Liver (tissue), 9 donors: Measurements from ENCODE around the gene BIRC5. TPM values are rescaled to one million over a fixed set of nuclear protein-coding genes. Genes with fewer than 3 reads are reported as not detected.
"Not testable (repeated sequence)": the region's sequence is repeated elsewhere in the genome, so short reads cannot be mapped to it uniquely, and the experiment has no call there.

Experiments
- DNase-seq: peaks from one replicate; pipeline ENCODE4 v3.0.0-alpha.2; 2017; ENCODE audit warnings: low spot score
- H3K27ac ChIP-seq, 2 donors: one replicate each; pipeline ENCODE4 v1.7.0; 2013; ENCODE audit warnings: inconsistent platforms in 2 of 2, low read length in 2 of 2, control low read depth in 1 of 2, low read depth in 1 of 2, mild to moderate bottlenecking in 1 of 2
- H3K27me3 ChIP-seq, 4 donors: one replicate each; pipeline versions ENCODE4 v1.6.1 to v1.7.0; 2013; ENCODE audit warnings: low read length in 3 of 4, inconsistent platforms in 1 of 4, mild to moderate bottlenecking in 1 of 4, moderate library complexity in 1 of 4; ENCODE audit not compliant: control insufficient read depth in 4 of 4, insufficient read depth in 4 of 4
- H3K36me3 ChIP-seq, 4 donors: one replicate each; pipeline versions ENCODE4 v1.6.1 to v1.7.0; 2013; ENCODE audit warnings: low read length in 3 of 4, mild to moderate bottlenecking in 3 of 4, low read depth in 1 of 4, moderate library complexity in 1 of 4; ENCODE audit not compliant: control insufficient read depth in 4 of 4, insufficient read depth in 3 of 4
- H3K4me1 ChIP-seq, 4 donors: one replicate each; pipeline versions ENCODE4 v1.6.1 to v1.7.0; 2013; ENCODE audit warnings: low read length in 3 of 4, mild to moderate bottlenecking in 3 of 4, moderate library complexity in 1 of 4; ENCODE audit not compliant: control insufficient read depth in 4 of 4, insufficient read depth in 4 of 4
- H3K4me3 ChIP-seq, 3 donors: one replicate each; pipeline versions ENCODE4 v1.6.1 to v1.7.0; 2013; ENCODE audit warnings: low read length in 3 of 3, control low read depth in 1 of 3, low read depth in 1 of 3, mild to moderate bottlenecking in 1 of 3
- H3K9ac ChIP-seq, 2 donors: one replicate each; pipeline ENCODE4 v1.7.0; 2013; ENCODE audit warnings: low read length in 2 of 2, mild to moderate bottlenecking in 2 of 2, moderate library complexity in 2 of 2, control low read depth in 1 of 2, low read depth in 1 of 2
- H3K9me3 ChIP-seq, 4 donors: one replicate each; pipeline versions ENCODE4 v1.6.1 to v1.7.0; 2013; ENCODE audit warnings: low read length in 3 of 4; ENCODE audit not compliant: control insufficient read depth in 4 of 4
- FOXA2 ChIP-seq: IDR thresholded peaks from 2 replicates; pipeline ENCODE4 v1.6.1; 2016; ENCODE audit warnings: antibody characterized with exemption
- GABPA ChIP-seq, 2 donors: IDR thresholded peaks in 1 of 2; conservative IDR thresholded peaks in 1 of 2; 2 replicates each; pipeline ENCODE4 v1.6.1; 2016; ENCODE audit warnings: antibody characterized with exemption in 2 of 2, mild to moderate bottlenecking in 1 of 2, moderate library complexity in 1 of 2
- HNF4G ChIP-seq: IDR thresholded peaks from 2 replicates; pipeline ENCODE4 v1.6.1; 2016; ENCODE audit warnings: antibody characterized with exemption
- RXRA ChIP-seq, 2 donors: IDR thresholded peaks; 2 replicates each; pipeline ENCODE4 v1.6.1; 2017 to 2018; ENCODE audit warnings: antibody characterized with exemption in 2 of 2, mild to moderate bottlenecking in 1 of 2
- TAF1 ChIP-seq: conservative IDR thresholded peaks from 2 replicates; pipeline ENCODE4 v1.6.1; 2016; ENCODE audit warnings: antibody characterized with exemption, mild to moderate bottlenecking
- WGBS: extraction: QIAGEN DNeasy Blood & Tissue Kit; methylation state at CpG from one replicate; pipeline ENCODE4 v1.1.7; 2013; 5-methylcytosine and 5-hydroxymethylcytosine counted together
- polyA plus RNA-seq, 2 donors: library from polyadenylated mRNA; stranded (reverse) in 1 of 2; unstranded in 1 of 2; fragments of 200-250 nt in 1 of 2; fragments of >200 nt in 1 of 2; fragmentation: Nextera tagmentation in 1 of 2; extraction: Ambion mirVana in 1 of 2; gene quantifications; one replicate each; pipeline versions ENCODE4 v1.2.1 to v1.2.3, GENCODE V29; 2013 to 2015
- total RNA-seq, 2 donors: library from RNA; depleted of rRNA; stranded (reverse); fragments of >200 nt; gene quantifications; one replicate each; pipeline ENCODE4 v1.2.3, GENCODE V29; 2014
- TF ChIP-seq, protein P1 (sequence below): IDR thresholded peaks from 2 replicates; pipeline ENCODE4 v1.6.1; 2016; ENCODE audit warnings: antibody characterized with exemption, mild to moderate bottlenecking
- TF ChIP-seq, protein P2 (sequence below): IDR thresholded peaks from 2 replicates; pipeline ENCODE4 v1.6.1; 2016; ENCODE audit warnings: antibody characterized with exemption
- donor health status: healthy.
- donor health status: healthy.
- donor health status: healthy.
- donor health status: healthy.
- donor health status: healthy.

The BIRC5 gene
- total and polyA plus RNA-seq, 4 donors, result 0.42 to 73.2 (median 3.1) TPM

DNA sequence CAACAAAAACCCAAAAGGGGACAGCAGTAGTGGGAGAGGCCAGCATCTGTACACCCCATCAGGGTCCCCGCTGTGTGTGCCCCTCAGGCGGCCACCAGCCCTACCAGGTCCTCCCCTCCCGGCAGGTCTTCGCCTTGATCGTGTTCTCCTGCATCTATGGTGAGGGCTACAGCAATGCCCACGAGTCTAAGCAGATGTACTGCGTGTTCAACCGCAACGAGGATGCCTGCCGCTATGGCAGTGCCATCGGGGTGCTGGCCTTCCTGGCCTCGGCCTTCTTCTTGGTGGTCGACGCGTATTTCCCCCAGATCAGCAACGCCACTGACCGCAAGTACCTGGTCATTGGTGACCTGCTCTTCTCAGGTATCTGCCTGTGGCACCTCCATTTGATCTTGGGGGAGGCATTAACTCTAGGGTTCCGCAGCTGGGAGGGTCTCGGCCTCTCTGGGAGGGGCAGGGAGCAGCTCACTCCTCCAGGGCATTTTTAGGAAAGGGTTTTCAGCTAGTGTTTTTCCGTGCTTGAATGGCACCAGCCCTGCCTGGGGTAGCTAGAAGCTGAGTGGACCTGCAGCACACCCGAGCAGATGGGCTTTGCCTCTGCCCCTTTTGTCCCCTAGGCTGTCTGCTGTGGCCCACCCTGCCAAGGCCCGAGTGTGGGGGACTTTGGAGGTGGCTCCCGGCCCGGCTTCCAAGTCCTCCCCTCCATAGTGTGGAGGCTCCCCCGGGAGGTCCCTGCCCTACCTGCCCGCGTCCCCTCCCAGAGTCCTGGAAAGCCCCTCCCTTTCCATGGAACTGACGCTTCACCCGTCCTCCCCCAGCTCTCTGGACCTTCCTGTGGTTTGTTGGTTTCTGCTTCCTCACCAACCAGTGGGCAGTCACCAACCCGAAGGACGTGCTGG, 43.1 kb upstream of the BIRC5 start (continued):
- TF ChIP-seq, protein P1, sequence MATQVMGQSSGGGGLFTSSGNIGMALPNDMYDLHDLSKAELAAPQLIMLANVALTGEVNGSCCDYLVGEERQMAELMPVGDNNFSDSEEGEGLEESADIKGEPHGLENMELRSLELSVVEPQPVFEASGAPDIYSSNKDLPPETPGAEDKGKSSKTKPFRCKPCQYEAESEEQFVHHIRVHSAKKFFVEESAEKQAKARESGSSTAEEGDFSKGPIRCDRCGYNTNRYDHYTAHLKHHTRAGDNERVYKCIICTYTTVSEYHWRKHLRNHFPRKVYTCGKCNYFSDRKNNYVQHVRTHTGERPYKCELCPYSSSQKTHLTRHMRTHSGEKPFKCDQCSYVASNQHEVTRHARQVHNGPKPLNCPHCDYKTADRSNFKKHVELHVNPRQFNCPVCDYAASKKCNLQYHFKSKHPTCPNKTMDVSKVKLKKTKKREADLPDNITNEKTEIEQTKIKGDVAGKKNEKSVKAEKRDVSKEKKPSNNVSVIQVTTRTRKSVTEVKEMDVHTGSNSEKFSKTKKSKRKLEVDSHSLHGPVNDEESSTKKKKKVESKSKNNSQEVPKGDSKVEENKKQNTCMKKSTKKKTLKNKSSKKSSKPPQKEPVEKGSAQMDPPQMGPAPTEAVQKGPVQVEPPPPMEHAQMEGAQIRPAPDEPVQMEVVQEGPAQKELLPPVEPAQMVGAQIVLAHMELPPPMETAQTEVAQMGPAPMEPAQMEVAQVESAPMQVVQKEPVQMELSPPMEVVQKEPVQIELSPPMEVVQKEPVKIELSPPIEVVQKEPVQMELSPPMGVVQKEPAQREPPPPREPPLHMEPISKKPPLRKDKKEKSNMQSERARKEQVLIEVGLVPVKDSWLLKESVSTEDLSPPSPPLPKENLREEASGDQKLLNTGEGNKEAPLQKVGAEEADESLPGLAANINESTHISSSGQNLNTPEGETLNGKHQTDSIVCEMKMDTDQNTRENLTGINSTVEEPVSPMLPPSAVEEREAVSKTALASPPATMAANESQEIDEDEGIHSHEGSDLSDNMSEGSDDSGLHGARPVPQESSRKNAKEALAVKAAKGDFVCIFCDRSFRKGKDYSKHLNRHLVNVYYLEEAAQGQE, result no peak
- TF ChIP-seq FOXA2, result no peak
- TF ChIP-seq TAF1, result no peak
- TF ChIP-seq GABPA (IDR thresholded peaks at IDR 0.05 in 1 of 2, conservative IDR thresholded peaks at IDR 0.05 in 1 of 2), result no peak
- TF ChIP-seq, protein P2, sequence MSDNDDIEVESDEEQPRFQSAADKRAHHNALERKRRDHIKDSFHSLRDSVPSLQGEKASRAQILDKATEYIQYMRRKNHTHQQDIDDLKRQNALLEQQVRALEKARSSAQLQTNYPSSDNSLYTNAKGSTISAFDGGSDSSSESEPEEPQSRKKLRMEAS, result no peak
- TF ChIP-seq RXRA (IDR thresholded peaks at IDR 0.05), result no peak
- no peak for TF ChIP-seq HNF4G

DNA sequence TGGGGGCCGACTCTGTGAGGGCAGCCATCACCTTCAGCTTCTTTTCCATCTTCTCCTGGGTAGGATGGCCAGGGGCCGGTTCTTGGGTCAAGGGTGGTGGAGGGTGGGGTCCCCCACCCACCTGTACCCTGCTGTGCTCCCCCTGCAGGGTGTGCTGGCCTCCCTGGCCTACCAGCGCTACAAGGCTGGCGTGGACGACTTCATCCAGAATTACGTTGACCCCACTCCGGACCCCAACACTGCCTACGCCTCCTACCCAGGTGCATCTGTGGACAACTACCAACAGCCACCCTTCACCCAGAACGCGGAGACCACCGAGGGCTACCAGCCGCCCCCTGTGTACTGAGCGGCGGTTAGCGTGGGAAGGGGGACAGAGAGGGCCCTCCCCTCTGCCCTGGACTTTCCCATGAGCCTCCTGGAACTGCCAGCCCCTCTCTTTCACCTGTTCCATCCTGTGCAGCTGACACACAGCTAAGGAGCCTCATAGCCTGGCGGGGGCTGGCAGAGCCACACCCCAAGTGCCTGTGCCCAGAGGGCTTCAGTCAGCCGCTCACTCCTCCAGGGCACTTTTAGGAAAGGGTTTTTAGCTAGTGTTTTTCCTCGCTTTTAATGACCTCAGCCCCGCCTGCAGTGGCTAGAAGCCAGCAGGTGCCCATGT, 42.3 kb upstream of the BIRC5 start:
- 85% methylated on average over 19 of the region's 19 CpGs for WGBS
- not testable (repeated sequence) for H3K9me3 ChIP-seq, H3K9ac ChIP-seq, H3K4me3 ChIP-seq, DNase-seq, H3K27me3 ChIP-seq
- peaks cover 25 to 54% (median 41%) of the 10 kb centered on the region in 4 donors for H3K4me1 ChIP-seq
- H3K27ac ChIP-seq, result peak overlapping the region in 1 of 2 donors; percentile 12
- peaks cover 0 to 21% (median 4%) of the 10 kb centered on the region in 4 donors for H3K36me3 ChIP-seq

DNA sequence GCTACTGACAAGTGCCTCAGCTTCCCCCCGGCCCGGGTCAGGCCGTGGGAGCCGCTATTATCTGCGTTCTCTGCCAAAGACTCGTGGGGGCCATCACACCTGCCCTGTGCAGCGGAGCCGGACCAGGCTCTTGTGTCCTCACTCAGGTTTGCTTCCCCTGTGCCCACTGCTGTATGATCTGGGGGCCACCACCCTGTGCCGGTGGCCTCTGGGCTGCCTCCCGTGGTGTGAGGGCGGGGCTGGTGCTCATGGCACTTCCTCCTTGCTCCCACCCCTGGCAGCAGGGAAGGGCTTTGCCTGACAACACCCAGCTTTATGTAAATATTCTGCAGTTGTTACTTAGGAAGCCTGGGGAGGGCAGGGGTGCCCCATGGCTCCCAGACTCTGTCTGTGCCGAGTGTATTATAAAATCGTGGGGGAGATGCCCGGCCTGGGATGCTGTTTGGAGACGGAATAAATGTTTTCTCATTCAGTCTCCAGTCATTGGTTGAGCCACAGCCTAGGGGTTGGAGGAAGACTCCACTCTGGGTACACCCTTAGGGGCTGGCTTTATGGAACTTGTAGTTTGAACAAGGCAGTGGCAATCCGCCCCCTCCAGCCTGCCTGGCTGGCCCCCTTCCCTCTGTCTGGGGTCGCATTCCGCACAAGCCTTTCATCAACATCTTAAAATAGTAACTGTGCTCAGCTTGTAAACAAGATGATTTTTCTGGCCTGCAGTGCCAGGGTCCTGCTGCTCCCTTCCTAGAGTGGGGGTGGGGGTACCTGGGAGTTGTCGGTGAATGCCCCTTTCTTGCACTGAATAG, 41.6 kb upstream of the BIRC5 start:
- Histone ChIP-seq H3K4me1 (peaks cover 27 to 58% (median 44%) of the 10 kb centered on the region in 4 donors), H3K9ac (no peak overlapping the region), H3K27ac (peak overlapping the region; percentile 69 to 76), H3K36me3 (peaks cover 0 to 21% (median 4%) of the 10 kb centered on the region in 4 donors), H3K27me3 (no peaks in the 10 kb centered on the region), H3K4me3 (no peak overlapping the region), H3K9me3 (no peaks in the 10 kb centered on the region)
- TF ChIP-seq TAF1, result no peak
- TF ChIP-seq, protein P2, result no peak
- DNase-seq, result no peak
- 69% methylated on average over 19 of the region's 19 CpGs for WGBS
